Renal cortical epithelial cell (primary cell): ENCODE measurements around the gene EMID1. TPM values are rescaled to one million over a fixed set of nuclear protein-coding genes. Genes with fewer than 3 reads are reported as not detected.

Experiments used
- DNase-seq: peaks from one replicate; pipeline ENCODE4 v3.0.0-alpha.2; 2011; ENCODE audit warnings: low read depth
- total RNA-seq: library from RNA; depleted of rRNA; stranded (reverse); fragments of >200 nt; gene quantifications from 2 replicates; pipeline ENCODE4 v1.2.3, GENCODE V29; 2014

EMID1 gene
- total RNA-seq = 0.35 TPM in 1 of 2 replicates, not detected in the other

- DNase-seq = no peak
Observed at GRCh38 chr22:29205594-29206371, at the start of gene EMID1. Gene EMID1, plus strand, starts transcription at chr22:29205896. Its CDS starts 143 bp downstream, at chr22:29206039.

- no peak for DNase-seq
Observed at GRCh38 chr22:29155966-29156365, 49.7 kb upstream of the EMID1 start.

- no peak for DNase-seq
Observed at GRCh38 chr22:29156507-29156906, 49.2 kb upstream of the EMID1 start.

GRCh38 chr22:29157759-29158535 is 47.7 kb upstream of the EMID1 start:
- DNase-seq = no peak

GRCh38 chr22:29158546-29158945 is 47.1 kb upstream of the EMID1 start:
- no peak for DNase-seq

- DNase-seq = no peak
Observed at GRCh38 chr22:29163808-29164207, 41.9 kb upstream of the EMID1 start.

GRCh38 chr22:29165321-29166060 is 40.2 kb upstream of the EMID1 start:
- no peak for DNase-seq

GRCh38 chr22:29166180-29166579 is 39.5 kb upstream of the EMID1 start:
- no peak for DNase-seq

- DNase-seq = no peak
Observed at GRCh38 chr22:29167032-29167911, 38.4 kb upstream of the EMID1 start.

- DNase-seq = no peak
Observed at GRCh38 chr22:29171721-29172120, 34.0 kb upstream of the EMID1 start.

GRCh38 chr22:29172216-29172615 is 33.5 kb upstream of the EMID1 start:
- DNase-seq = no peak

GRCh38 chr22:29175312-29175835 is 30.3 kb upstream of the EMID1 start:
- DNase-seq = no peak

- no peak for DNase-seq
Observed at GRCh38 chr22:29183971-29184848, 21.5 kb upstream of the EMID1 start.

- DNase-seq = no peak
Observed at GRCh38 chr22:29184849-29185490, 20.7 kb upstream of the EMID1 start.

- no peak for DNase-seq
Observed at GRCh38 chr22:29186302-29186701, 19.4 kb upstream of the EMID1 start.

- no peak for DNase-seq
Observed at GRCh38 chr22:29187831-29188230, 17.9 kb upstream of the EMID1 start.

GRCh38 chr22:29190051-29190450 is 15.6 kb upstream of the EMID1 start:
- DNase-seq = no peak

GRCh38 chr22:29190918-29191317 is 14.8 kb upstream of the EMID1 start:
- no peak for DNase-seq

GRCh38 chr22:29193021-29193420 is 12.7 kb upstream of the EMID1 start:
- no peak for DNase-seq

- DNase-seq = no peak
Observed at GRCh38 chr22:29194184-29194583, 11.5 kb upstream of the EMID1 start.
